ENCODE results near the gene CNTFR. TPM values are rescaled to one million over a fixed set of nuclear protein-coding genes. Genes with fewer than 3 reads are reported as not detected.

CNTFR gene
- total and polyA plus RNA-seq, 2 experiments from 2014 or later = 4.7 to 7.5 TPM

DNA sequence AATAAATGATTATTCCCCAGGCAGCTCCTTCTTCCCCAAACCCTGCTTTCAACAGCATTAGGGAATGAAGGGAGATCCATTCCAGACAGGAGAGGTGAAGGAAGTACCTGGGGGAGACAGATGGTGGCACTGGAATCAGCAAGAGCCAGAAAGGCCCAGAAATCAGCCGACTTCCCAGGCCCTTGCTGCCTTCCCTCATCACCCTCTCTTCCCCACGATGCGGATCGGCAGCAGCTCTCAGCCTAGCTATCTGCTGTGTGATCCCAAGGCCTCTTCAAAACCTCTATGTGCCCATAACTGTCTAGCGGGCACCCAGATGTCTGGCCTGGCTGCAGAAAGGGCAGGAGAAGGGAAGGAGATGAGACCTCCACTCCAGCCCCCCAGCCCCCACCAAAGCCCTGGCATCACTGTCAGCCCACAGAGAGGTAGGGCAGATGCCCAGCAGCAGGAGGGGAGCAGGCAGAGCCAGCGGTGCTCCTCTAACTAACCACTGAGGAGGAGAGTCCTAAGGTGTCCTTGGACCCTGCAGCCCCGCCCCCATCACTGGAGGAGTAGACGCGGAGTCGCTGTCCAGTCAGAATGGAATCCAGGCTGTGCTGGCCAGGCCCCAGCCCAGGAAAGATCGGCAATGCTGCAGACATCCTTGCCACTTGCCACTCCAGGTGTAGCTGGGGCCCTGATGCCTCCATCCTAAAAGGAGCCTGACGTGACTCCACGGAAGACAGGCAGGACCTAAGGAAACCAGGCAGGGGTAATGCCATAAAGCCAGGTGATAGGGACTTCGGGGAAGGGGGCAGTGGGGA lies 12.7 kb downstream of the CNTFR start:
- peaks cover 28% of the 10 kb centered on the region for H3K4me1 ChIP-seq (ENCODE audit: insufficient read depth)
- peak overlapping the region; percentile 73 for H3K27ac ChIP-seq
- no peaks in the 10 kb centered on the region for H3K9me3 ChIP-seq (ENCODE audit: low read depth)
- WGBS (ENCODE audit: low lambda C conversion rate, missing lambda C conversion rate) = 34% methylated on average over 14 of the region's 14 CpGs
- H3K79me2 ChIP-seq = no peaks in the 10 kb centered on the region
- H4K20me1 ChIP-seq (ENCODE audit: insufficient read depth, poor library complexity, severe bottlenecking) = no peaks in the 10 kb centered on the region
- peak overlapping the region; percentile 93 for H3K4me2 ChIP-seq
- H3K4me3 ChIP-seq = no peak overlapping the region
- peaks cover 60% of the 10 kb centered on the region for H3K27me3 ChIP-seq
- H2AFZ ChIP-seq = no peak overlapping the region
- TF ChIP-seq EZH2 (IDR thresholded peaks at IDR 0.05; ENCODE audit: borderline replicate concordance) = no peak
- TF ChIP-seq, protein P1, sequence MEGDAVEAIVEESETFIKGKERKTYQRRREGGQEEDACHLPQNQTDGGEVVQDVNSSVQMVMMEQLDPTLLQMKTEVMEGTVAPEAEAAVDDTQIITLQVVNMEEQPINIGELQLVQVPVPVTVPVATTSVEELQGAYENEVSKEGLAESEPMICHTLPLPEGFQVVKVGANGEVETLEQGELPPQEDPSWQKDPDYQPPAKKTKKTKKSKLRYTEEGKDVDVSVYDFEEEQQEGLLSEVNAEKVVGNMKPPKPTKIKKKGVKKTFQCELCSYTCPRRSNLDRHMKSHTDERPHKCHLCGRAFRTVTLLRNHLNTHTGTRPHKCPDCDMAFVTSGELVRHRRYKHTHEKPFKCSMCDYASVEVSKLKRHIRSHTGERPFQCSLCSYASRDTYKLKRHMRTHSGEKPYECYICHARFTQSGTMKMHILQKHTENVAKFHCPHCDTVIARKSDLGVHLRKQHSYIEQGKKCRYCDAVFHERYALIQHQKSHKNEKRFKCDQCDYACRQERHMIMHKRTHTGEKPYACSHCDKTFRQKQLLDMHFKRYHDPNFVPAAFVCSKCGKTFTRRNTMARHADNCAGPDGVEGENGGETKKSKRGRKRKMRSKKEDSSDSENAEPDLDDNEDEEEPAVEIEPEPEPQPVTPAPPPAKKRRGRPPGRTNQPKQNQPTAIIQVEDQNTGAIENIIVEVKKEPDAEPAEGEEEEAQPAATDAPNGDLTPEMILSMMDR (IDR thresholded peaks at IDR 0.05; ENCODE audit: poor library complexity) = no peak
- TF ChIP-seq EZH2phosphoT487 (IDR thresholded peaks at IDR 0.05; ENCODE audit: low read depth, severe bottlenecking, unreplicated experiment) = no peak
- peak; percentile 75 for DNase-seq (ENCODE audit: low spot score)
- H3K9me2 ChIP-seq (replicated peaks; ENCODE audit: insufficient read depth) = no peaks in the 10 kb centered on the region
- no peaks in the 10 kb centered on the region for H3K36me3 ChIP-seq (replicated peaks; ENCODE audit: insufficient read depth, low read depth)

DNA sequence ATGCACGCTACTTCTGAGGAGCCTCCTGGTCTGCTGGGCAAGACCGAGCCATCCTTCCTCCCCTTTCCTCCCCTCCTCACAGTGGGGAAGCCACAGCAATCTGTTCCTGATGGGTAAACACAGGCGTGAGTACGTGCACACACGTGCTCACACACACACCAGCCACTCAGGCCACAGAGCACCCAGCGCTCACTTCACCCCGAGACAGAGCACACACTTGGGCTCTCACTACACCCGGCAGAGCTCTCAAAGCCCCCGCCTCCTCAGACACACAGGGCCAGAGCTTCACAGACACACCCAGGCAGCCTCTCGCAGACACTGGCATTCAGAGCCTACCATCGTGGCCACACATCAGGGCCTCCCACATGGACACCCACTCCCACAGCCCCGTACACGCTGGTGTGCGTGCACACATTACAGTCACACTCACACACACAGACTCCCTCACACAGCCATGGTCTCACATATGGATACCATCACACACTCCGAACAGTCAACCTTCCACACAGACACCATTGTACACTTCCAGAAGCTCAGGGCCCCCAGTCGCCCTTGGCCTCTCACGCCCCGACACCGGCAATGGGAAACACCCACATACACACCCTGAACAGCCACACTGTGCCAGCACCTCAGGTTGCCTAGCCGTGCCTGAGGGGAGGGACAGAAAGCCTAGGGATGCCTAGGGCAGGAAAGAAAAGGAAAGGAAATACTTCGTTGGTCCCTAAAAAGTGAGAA lies 13.5 kb downstream of the CNTFR start:
- Histone ChIP-seq H2AFZ (no peak overlapping the region), H3K27me3 (peaks cover 52% of the 10 kb centered on the region), H3K36me3 (replicated peaks; ENCODE audit: insufficient read depth, low read depth) (no peaks in the 10 kb centered on the region), H3K4me1 (ENCODE audit: insufficient read depth) (peaks cover 31% of the 10 kb centered on the region), H3K9me2 (replicated peaks; ENCODE audit: insufficient read depth) (no peaks in the 10 kb centered on the region), H3K27ac (peak overlapping the region; percentile 73), H3K4me3 (no peak overlapping the region), H3K9me3 (ENCODE audit: low read depth) (no peaks in the 10 kb centered on the region), H4K20me1 (ENCODE audit: insufficient read depth, poor library complexity, severe bottlenecking) (no peaks in the 10 kb centered on the region), H3K4me2 (no peak overlapping the region), H3K79me2 (no peaks in the 10 kb centered on the region)
- DNase-seq (ENCODE audit: low spot score) = no peak
- TF ChIP-seq, protein P1 (IDR thresholded peaks at IDR 0.05; ENCODE audit: poor library complexity) = no peak
- TF ChIP-seq EZH2 (IDR thresholded peaks at IDR 0.05; ENCODE audit: borderline replicate concordance) (no peak), EZH2phosphoT487 (IDR thresholded peaks at IDR 0.05; ENCODE audit: low read depth, severe bottlenecking, unreplicated experiment) (no peak)
- WGBS (ENCODE audit: low lambda C conversion rate, missing lambda C conversion rate) = 69% methylated on average over 21 of the region's 21 CpGs

DNA sequence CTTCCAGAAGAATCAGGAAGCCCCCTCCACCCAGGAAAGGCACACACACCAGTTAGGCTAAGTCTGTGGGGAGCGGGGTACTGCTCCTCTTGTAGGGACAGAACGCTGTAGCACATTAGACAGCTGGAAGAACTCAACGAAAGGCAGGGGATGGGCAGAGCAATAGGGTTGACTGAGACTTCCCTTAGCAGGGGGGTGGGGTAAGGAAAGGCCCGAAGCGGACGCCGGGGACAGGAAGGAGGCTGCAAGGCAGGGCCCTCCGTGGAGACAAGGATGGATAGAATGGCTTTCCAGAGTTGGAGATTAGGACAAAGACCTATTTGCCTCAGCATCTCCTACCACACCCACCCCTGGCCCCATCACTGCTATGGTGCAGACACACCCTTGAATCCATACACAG lies 14.3 kb downstream of the CNTFR start:
- Histone ChIP-seq H3K27me3 (peaks cover 45% of the 10 kb centered on the region), H3K27ac (no peak overlapping the region), H3K36me3 (replicated peaks; ENCODE audit: insufficient read depth, low read depth) (no peaks in the 10 kb centered on the region), H2AFZ (no peak overlapping the region), H3K9me3 (ENCODE audit: low read depth) (no peaks in the 10 kb centered on the region), H3K4me2 (no peak overlapping the region), H3K4me1 (ENCODE audit: insufficient read depth) (peaks cover 35% of the 10 kb centered on the region), H3K79me2 (no peaks in the 10 kb centered on the region), H3K4me3 (no peak overlapping the region), H4K20me1 (ENCODE audit: insufficient read depth, poor library complexity, severe bottlenecking) (no peaks in the 10 kb centered on the region), H3K9me2 (replicated peaks; ENCODE audit: insufficient read depth) (no peaks in the 10 kb centered on the region)
- DNase-seq (ENCODE audit: low spot score) = no peak
- WGBS (ENCODE audit: low lambda C conversion rate, missing lambda C conversion rate) = 53% methylated on average over 8 of the region's 8 CpGs
- no peak for TF ChIP-seq EZH2 (IDR thresholded peaks at IDR 0.05; ENCODE audit: borderline replicate concordance)
- TF ChIP-seq EZH2phosphoT487 (IDR thresholded peaks at IDR 0.05; ENCODE audit: low read depth, severe bottlenecking, unreplicated experiment) = no peak
- TF ChIP-seq, protein P1 (IDR thresholded peaks at IDR 0.05; ENCODE audit: poor library complexity) = no peak
